ENCODE results near the gene ACSS3.
A peak's percentile ranks its signal among the peaks of the same experiment; 100 is the strongest.

Gene ACSS3

GRCh38 chr12:81083018-81083417 lies 5.1 kb downstream of the ACSS3 start:
- TF ChIP-seq, protein P1, sequence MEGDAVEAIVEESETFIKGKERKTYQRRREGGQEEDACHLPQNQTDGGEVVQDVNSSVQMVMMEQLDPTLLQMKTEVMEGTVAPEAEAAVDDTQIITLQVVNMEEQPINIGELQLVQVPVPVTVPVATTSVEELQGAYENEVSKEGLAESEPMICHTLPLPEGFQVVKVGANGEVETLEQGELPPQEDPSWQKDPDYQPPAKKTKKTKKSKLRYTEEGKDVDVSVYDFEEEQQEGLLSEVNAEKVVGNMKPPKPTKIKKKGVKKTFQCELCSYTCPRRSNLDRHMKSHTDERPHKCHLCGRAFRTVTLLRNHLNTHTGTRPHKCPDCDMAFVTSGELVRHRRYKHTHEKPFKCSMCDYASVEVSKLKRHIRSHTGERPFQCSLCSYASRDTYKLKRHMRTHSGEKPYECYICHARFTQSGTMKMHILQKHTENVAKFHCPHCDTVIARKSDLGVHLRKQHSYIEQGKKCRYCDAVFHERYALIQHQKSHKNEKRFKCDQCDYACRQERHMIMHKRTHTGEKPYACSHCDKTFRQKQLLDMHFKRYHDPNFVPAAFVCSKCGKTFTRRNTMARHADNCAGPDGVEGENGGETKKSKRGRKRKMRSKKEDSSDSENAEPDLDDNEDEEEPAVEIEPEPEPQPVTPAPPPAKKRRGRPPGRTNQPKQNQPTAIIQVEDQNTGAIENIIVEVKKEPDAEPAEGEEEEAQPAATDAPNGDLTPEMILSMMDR (IDR thresholded peaks at IDR 0.05; ENCODE audit: low read depth, low read length) = no peak
- no peak for DNase-seq (ENCODE audit: low read depth in 2 of 2)

GRCh38 chr12:81083906-81084513 lies 6.1 kb downstream of the ACSS3 start:
- DNase-seq (ENCODE audit: low read depth in 2 of 2) = no peak
- TF ChIP-seq, protein P1 (IDR thresholded peaks at IDR 0.05; ENCODE audit: low read depth, low read length) = no peak
- no peak overlapping the region for H3K4me3 ChIP-seq (replicated peaks in 1 of 2; ENCODE audit: low read depth in 2 of 2, low read length in 2 of 2)

More at GRCh38 chr12:81083018-81083417, 5.1 kb downstream of the ACSS3 start:
- H3K4me3 ChIP-seq (replicated peaks in 1 of 2; ENCODE audit: low read depth in 2 of 2, low read length in 2 of 2) = no peak overlapping the region

DNA sequence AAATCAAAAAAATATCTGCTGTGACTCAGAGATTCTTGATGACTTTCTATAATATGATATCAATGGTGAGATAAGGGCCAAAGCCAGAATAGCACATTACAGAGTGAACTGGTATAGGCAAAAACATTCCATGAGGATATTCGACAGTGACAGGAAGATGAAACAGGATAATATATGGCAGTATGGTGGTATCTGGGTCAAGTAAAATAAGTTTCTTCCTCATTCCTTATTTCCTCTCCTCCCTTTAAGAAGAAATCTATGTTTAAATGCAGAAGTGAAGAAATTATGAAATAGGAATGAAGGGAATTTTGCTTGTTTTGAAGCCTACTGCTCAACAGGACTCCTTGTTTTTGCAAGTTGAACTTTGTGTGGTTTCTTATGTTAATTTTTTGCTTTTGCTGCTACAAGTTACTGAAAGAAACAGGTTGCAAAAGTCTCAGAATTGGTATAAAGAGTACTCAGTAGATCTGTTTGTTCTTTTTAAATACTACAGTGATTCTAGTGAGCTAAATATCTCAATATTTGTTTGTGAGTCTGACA lies 7.0 kb downstream of the ACSS3 start:
- DNase-seq (ENCODE audit: low read depth in 2 of 2) = peak in 1 of 2 donors; percentile 18
- TF ChIP-seq, protein P1 (IDR thresholded peaks at IDR 0.05; ENCODE audit: low read depth, low read length) = no peak

DNA sequence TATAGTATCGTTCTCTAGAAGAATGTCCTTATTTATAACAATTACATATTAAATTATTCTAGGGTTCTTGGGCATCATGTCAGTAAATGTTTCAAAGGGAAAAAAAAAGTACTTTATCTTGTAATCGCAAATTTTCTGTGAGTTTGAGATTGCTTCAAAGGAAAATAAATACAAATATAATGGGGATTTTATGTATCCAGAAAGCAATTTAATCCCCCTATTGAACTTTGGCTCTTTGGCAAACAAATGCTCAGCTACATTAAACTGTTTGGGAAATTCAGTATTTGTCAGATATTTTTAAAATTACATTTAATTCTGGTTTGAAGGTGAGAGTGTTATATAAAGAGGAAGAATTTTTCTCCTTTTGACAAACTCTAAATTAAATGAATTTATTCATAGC lies 8.0 kb downstream of the ACSS3 start:
- TF ChIP-seq, protein P1 (IDR thresholded peaks at IDR 0.05; ENCODE audit: low read depth, low read length) = no peak
- no peak for DNase-seq (ENCODE audit: low read depth in 2 of 2)
- H3K4me3 ChIP-seq (replicated peaks in 1 of 2; ENCODE audit: low read depth in 2 of 2, low read length in 2 of 2) = no peak overlapping the region

More for the DNA sequence above, 7.0 kb downstream of the ACSS3 start:
- H3K4me3 ChIP-seq (replicated peaks in 1 of 2; ENCODE audit: low read depth in 2 of 2, low read length in 2 of 2) = no peak overlapping the region

DNA sequence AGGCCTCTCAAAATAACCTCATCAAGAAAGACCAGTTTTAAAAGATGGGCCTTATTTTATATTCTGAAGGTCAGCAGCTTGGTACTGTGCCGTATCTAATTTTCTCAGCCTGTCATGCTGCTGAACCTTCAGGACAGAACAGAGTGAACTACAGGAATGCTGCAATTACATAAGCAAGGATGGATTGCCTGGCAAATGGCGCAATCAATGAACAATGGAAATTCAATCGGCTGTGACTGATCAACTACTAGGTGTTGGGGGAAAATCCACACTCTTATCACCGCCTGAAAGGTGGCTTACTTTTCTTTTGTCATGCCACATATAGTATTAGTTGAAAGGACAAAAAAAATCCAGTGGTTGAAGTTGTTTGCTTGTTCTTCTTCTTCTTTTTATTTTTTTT lies 8.5 kb downstream of the ACSS3 start:
- no peak overlapping the region for H3K4me3 ChIP-seq (replicated peaks in 1 of 2; ENCODE audit: low read depth in 2 of 2, low read length in 2 of 2)
- DNase-seq (ENCODE audit: low read depth in 2 of 2) = no peak
- TF ChIP-seq, protein P1 (IDR thresholded peaks at IDR 0.05; ENCODE audit: low read depth, low read length) = no peak

DNA sequence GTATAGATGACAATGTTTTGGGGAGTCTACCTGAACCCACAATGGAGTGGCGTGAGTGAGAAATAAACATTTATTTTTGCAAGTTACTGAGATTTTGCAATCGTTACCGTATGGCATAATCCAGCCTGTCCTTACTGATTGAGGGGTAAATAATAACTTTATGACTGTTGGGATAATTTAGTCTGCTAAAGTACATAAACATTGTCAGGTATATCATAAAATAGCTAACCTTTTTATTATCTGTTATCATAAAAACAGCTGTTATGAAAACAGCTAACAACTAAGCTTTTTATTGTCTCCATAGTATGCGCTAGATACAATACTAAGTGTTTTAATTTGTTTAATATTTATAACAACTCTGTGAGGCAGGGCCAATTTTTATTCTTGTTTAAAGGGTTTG lies 10.3 kb downstream of the ACSS3 start:
- no peak for DNase-seq (ENCODE audit: low read depth in 2 of 2)
- TF ChIP-seq, protein P1 (IDR thresholded peaks at IDR 0.05; ENCODE audit: low read depth, low read length) = no peak
- no peak overlapping the region for H3K4me3 ChIP-seq (replicated peaks in 1 of 2; ENCODE audit: low read depth in 2 of 2, low read length in 2 of 2)
